KBM-7 (cell line): Measurements from ENCODE around the gene CBX2.

Source experiments
- DNase-seq: peaks from one replicate; pipeline ENCODE4 v3.0.0-alpha.2; 2015
- in situ Hi-C: fragments of 300-500 bp; cut with MboI; formaldehyde crosslinking; loops from 2 replicates; pipeline ENCODE4 v1.14.3; 2020; ENCODE audit warnings: low sequenced_read_pairs, low pct_unique_long_range_greater_than_20kb, mixed read lengths

Gene CBX2

GRCh38 chr17:79833744-79834564, 56.0 kb downstream of the CBX2 start:
- no peak for DNase-seq
- in situ Hi-C loops, result no loop called here

GRCh38 chr17:79834565-79835469, 56.9 kb downstream of the CBX2 start:
- in situ Hi-C loops, result no loop called here
- peak; percentile 46 for DNase-seq

- in situ Hi-C loops, result no loop called here
- no peak for DNase-seq
Measured at GRCh38 chr17:79835470-79835899, 57.5 kb downstream of the CBX2 start.

- in situ Hi-C loops, result no loop called here
- no peak for DNase-seq
Measured at GRCh38 chr17:79835953-79836509, 58.1 kb downstream of the CBX2 start.

DNA sequence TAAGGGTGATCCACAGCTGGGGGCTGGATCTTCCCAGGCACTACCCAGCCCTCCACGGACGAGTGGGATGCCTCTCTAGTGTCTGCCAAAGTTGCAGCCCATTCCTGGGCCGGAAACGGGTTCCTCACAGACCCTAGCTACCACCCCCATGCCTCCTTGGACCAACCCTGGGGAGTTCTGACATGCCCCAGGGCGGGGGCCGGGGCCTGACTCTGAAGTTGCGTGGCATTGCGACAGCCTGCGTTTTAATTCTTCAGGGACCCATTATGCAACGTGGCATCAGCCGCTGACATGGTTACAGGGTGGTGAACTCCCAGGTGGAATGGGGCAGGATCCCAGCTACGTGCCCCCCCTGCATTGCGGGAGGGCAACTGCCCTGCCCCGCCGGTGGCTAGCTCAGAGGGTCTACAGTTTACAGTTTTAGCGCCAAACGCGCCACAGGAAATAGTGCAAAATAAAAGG, 58.6 kb downstream of the CBX2 start:
- in situ Hi-C loops, result no loop called here
- no peak for DNase-seq

DNA sequence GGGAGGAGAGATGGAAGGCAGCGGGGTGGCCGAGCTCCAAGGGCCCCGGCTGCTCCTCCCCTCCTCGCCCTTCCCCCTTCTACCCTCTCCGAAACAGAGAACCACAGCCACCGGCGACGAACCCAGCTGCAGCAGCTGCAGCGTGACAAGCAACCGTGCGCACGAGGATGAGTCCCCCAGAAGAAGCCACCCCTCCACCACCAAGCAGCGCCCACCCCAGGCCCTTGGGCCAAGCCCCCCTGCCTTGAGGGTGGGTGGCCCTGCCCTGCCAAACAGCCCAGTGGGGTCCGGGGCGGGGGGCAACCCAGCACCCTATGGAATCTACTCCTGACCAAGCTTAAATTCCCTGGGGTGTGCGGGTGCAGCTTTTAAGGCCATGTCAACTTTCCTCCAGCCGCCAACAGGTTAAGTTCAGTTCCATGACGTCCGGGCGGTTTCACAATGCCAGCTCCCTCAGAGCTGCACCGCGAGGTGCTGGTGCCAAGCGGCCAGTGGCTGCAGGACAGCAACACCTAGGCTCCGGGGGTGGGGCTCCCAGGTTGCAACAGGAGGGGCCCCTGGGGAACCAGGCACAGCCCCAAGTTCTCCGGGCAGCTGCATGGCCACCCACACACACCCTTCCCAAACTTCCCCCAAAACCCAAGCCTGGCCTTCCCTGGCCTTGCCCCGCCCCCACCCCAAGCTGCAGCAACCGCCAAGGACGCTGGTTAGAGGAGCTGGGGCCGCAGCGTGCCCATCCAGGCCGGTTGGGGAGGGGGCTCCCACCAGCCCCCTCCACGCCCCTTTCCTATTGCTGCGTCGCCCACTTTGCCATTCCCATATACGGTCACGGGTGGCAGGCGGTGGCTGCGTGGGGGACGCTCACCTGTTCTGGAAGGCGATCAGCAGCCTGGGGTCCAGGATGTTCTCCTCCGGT, 59.3 kb downstream of the CBX2 start:
- peak; percentile 75 for DNase-seq
- in situ Hi-C loops, result no loop called here
